IMR-90 (cell line): ENCODE data around the gene RAB31. TPM values are rescaled to one million over a fixed set of nuclear protein-coding genes. Genes with fewer than 3 reads are reported as not detected.

Experiments used
- ATAC-seq: fragments of 200-7000 bp; cut with Tn5 transposase; 2 replicates; pipeline ENCODE4 v1.9.1; 2020; ENCODE audit warnings: low read depth, mild to moderate bottlenecking, moderate library complexity
- BruUV-seq: library from RNA; stranded (reverse); fragments of 400-500 nt; replicated peaks from 2 replicates; lab custom pipeline; 2021; lab: Mats Ljungman, UMichigan
- CTCF ChIA-PET: fragments of 300-600 bp; formaldehyde crosslinking; extraction: SDS; loops from one replicate; lab custom pipeline; 2021; ENCODE audit warnings: antibody characterized with exemption; lab: Yijun Ruan, JAX
- POLR2A ChIA-PET: fragments of 300-600 bp; sonication (Branson Sonifier 250); formaldehyde crosslinking; loops from one replicate; lab custom pipeline; 2022; ENCODE audit warnings: antibody characterized with exemption; ENCODE audit not compliant: unreplicated experiment; lab: Charles Lee
- DNase-seq: peaks from one replicate; pipeline ENCODE4 v3.0.0; 2013
- H2AFZ ChIP-seq: replicated peaks from 2 replicates; pipeline ENCODE3; 2013; ENCODE audit warnings: low read length, mild to moderate bottlenecking; ENCODE audit not compliant: poor library complexity
- H2AK5ac ChIP-seq: 2 replicates; pipeline ENCODE4 v1.6.1; 2013; ENCODE audit warnings: low read depth, low read length, inconsistent platforms
- H2AK9ac ChIP-seq: replicated peaks from 2 replicates; pipeline ENCODE3; 2013; ENCODE audit warnings: mild to moderate bottlenecking, low read depth, low read length, moderate library complexity; ENCODE audit not compliant: poor library complexity
- H2BK120ac ChIP-seq: 2 replicates; pipeline ENCODE4 v1.6.1; 2013; ENCODE audit warnings: low read depth, low read length, inconsistent platforms
- H2BK15ac ChIP-seq: 3 replicates; pipeline ENCODE4 v1.6.1; 2013; ENCODE audit warnings: low read depth, low read length, inconsistent platforms
- H2BK20ac ChIP-seq: 2 replicates; pipeline ENCODE4 v1.6.1; 2013; ENCODE audit warnings: low read depth, mild to moderate bottlenecking, inconsistent platforms, low read length, moderate library complexity
- H2BK5ac ChIP-seq: 2 replicates; pipeline ENCODE4 v1.6.1; 2013; ENCODE audit warnings: mild to moderate bottlenecking, low read depth, low read length, inconsistent platforms; ENCODE audit not compliant: poor library complexity, severe bottlenecking
- H3K14ac ChIP-seq: replicated peaks from 2 replicates; pipeline ENCODE4 v1.6.1; 2013; ENCODE audit warnings: low read depth, low read length, inconsistent platforms
- H3K18ac ChIP-seq: 2 replicates; pipeline ENCODE4 v1.6.1; 2013; ENCODE audit warnings: low read depth, low read length, control low read depth
- H3K23ac ChIP-seq: 2 replicates; pipeline ENCODE4 v1.6.1; 2013; ENCODE audit warnings: low read depth, low read length, inconsistent platforms
- H3K27ac ChIP-seq: 2 replicates; pipeline ENCODE4 v1.5.1; 2013; ENCODE audit warnings: mild to moderate bottlenecking, control low read depth, low read length; ENCODE audit not compliant: insufficient read depth
- H3K27me3 ChIP-seq: 2 replicates; pipeline ENCODE4 v1.6.1; 2013; ENCODE audit warnings: low read length; ENCODE audit not compliant: control insufficient read depth, insufficient read depth
- H3K36me3 ChIP-seq: 2 replicates; pipeline ENCODE4 v1.6.1; 2013; ENCODE audit warnings: low read length, mixed read lengths; ENCODE audit not compliant: control insufficient read depth, insufficient read depth
- H3K4ac ChIP-seq: 2 replicates; pipeline ENCODE4 v1.6.1; 2013; ENCODE audit warnings: low read depth, low read length, inconsistent platforms
- H3K4me1 ChIP-seq: 2 replicates; pipeline ENCODE4 v1.6.1; 2013; ENCODE audit warnings: low read length, mixed read lengths; ENCODE audit not compliant: control insufficient read depth, insufficient read depth
- H3K4me2 ChIP-seq: 2 replicates; pipeline ENCODE4 v1.6.1; 2013; ENCODE audit warnings: low read depth, mild to moderate bottlenecking, control low read depth, low read length, moderate library complexity
- H3K4me3 ChIP-seq: 2 replicates; pipeline ENCODE4 v1.5.1; 2013; ENCODE audit warnings: low read depth, mild to moderate bottlenecking, control low read depth, low read length, moderate library complexity; ENCODE audit not compliant: insufficient read depth
- H3K56ac ChIP-seq: 2 replicates; pipeline ENCODE4 v1.6.1; 2013; ENCODE audit warnings: low read length, inconsistent platforms; ENCODE audit not compliant: insufficient read depth; ENCODE audit errors: extremely low read depth
- H3K79me1 ChIP-seq, 2 experiments: 2 replicates each; pipeline ENCODE4 v1.6.1; 2013; ENCODE audit warnings: low read length in 2 of 2, inconsistent platforms in 1 of 2, low read depth in 1 of 2
- H3K9ac ChIP-seq: 2 replicates; pipeline ENCODE4 v1.6.1; 2013; ENCODE audit warnings: low read depth, low read length, control low read depth
- H3K9me1 ChIP-seq: 2 replicates; pipeline ENCODE4 v1.6.1; 2013; ENCODE audit warnings: low read length, inconsistent platforms; ENCODE audit not compliant: insufficient read depth
- H3K9me3 ChIP-seq: 2 replicates; pipeline ENCODE4 v1.6.1; 2013; ENCODE audit warnings: low read length; ENCODE audit not compliant: control insufficient read depth, insufficient read depth
- H4K20me1 ChIP-seq: 2 replicates; pipeline ENCODE4 v1.6.1; 2013; ENCODE audit warnings: low read length, inconsistent platforms; ENCODE audit not compliant: insufficient read depth
- H4K5ac ChIP-seq: 2 replicates; pipeline ENCODE4 v1.6.1; 2013; ENCODE audit warnings: mild to moderate bottlenecking, low read depth, low read length, control low read depth
- H4K8ac ChIP-seq, 2 experiments: 2 replicates each; pipeline ENCODE4 v1.6.1; 2013; ENCODE audit warnings: low read depth in 2 of 2, low read length in 2 of 2, control low read depth in 1 of 2, inconsistent platforms in 1 of 2
- H4K91ac ChIP-seq: 2 replicates; pipeline ENCODE4 v1.6.1; 2013; ENCODE audit warnings: low read depth, low read length, inconsistent platforms; ENCODE audit not compliant: insufficient read depth
- BHLHE40 ChIP-seq: fragments of 150-350 bp; IDR thresholded peaks from 2 replicates; pipeline ENCODE4 v1.6.1; 2016; ENCODE audit warnings: mild to moderate bottlenecking, low read depth, low read length
- CHD1 ChIP-seq: IDR thresholded peaks from 2 replicates; pipeline ENCODE4 v1.6.1; 2012; ENCODE audit warnings: low read depth, low read length, improper control_type of control experiment
- FOS ChIP-seq: fragments of 150-350 bp; IDR thresholded peaks from 2 replicates; pipeline ENCODE4 v1.6.1; 2016; ENCODE audit warnings: low read depth, low read length
- POLR2A ChIP-seq: IDR thresholded peaks from 2 replicates; pipeline ENCODE4 v1.6.1; 2012; ENCODE audit warnings: mild to moderate bottlenecking, low read depth, low read length
- RAD21 ChIP-seq: IDR thresholded peaks from 2 replicates; pipeline ENCODE4 v1.6.1; 2012; ENCODE audit warnings: low read length, improper control_type of control experiment
- RCOR1 ChIP-seq: IDR thresholded peaks from 2 replicates; pipeline ENCODE4 v1.6.1; 2012; ENCODE audit warnings: mild to moderate bottlenecking, low read length, improper control_type of control experiment; ENCODE audit not compliant: insufficient replicate concordance
- WGBS, 2 experiments: methylation state at CpG; one replicate each; pipeline versions ENCODE4 v1.1.5 to v1.1.7; 2013; ENCODE audit warnings: missing lambda C conversion rate in 2 of 2; ENCODE audit not compliant: insufficient read length in 1 of 2; ENCODE audit errors: extremely low coverage in 2 of 2; 5-methylcytosine and 5-hydroxymethylcytosine counted together
- dilution Hi-C: fragments of 300-500 bp; cut with HindIII; formaldehyde crosslinking; loops from one replicate; pipeline ENCODE4 v1.14.3; 2018; ENCODE audit warnings: low sequenced_read_pairs; ENCODE audit not compliant: unreplicated experiment
- in situ Hi-C: fragments of 300-500 bp; cut with MboI; formaldehyde crosslinking; loops from 3 replicates; pipeline ENCODE4 v1.14.3; 2019; ENCODE audit warnings: low sequenced_read_pairs, inconsistent platforms, mixed read lengths
- intact Hi-C: fragments of 100-400 bp; cut with micrococcal nuclease; formaldehyde crosslinking; loops from 2 replicates; pipeline ENCODE4 v1.10.0; 2022
- polyA plus RNA-seq, 3 experiments: library from polyadenylated mRNA; depleted of rRNA; stranded (reverse); fragments of >200 nt; gene quantifications; 2 replicates each; pipeline ENCODE4 v1.2.3, GENCODE V29; 2012; ENCODE audit warnings: low replicate concordance in 1 of 3
- total RNA-seq: library from RNA; depleted of rRNA; stranded (reverse); fragments of >200 nt; gene quantifications from 2 replicates; pipeline ENCODE4 v1.2.3, GENCODE V29; 2012
- TF ChIP-seq, protein P1 (sequence below): conservative IDR thresholded peaks from 2 replicates; pipeline ENCODE4 v1.5.1; 2012; ENCODE audit warnings: mild to moderate bottlenecking, low read depth, low read length, improper control_type of control experiment

RAB31 gene
- total and polyA plus RNA-seq, 2 of the 4 experiments (the other 2 are of a cell fraction) = 13.8 to 26.9 TPM

DNA sequence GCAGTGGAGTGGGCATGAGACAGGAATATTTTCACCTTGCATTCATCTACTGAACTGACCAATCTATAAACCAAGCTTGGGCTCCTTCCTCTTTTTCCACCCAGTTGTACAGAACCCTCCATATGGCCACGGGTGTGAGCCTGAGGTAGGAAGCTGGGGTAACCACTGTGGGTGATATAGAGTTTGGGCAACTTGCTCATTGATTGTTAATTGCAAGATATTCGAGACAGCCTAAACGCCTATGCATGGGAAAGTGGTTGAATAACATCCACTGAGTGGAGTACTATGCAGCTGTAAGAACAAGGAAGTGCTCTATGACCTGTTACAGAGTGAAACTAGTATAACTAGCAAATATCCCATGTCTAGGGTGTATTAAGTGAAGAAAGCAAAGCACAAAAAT lies 198.4 kb downstream of the RAB31 start:
- H4K5ac ChIP-seq = no peak overlapping the region
- ATAC-seq (no peak), DNase-seq (no peak)
- H3K27ac ChIP-seq = no peak overlapping the region
- H3K14ac ChIP-seq = no peak overlapping the region
- no peaks in the 10 kb centered on the region for H3K4me1 ChIP-seq
- no TSS peak for BruUV-seq
- CTCF ChIA-PET = no interaction called here
- no peak overlapping the region for H3K4me2 ChIP-seq
- no peak overlapping the region for H3K4ac ChIP-seq
- H3K79me1 ChIP-seq = no peaks in the 10 kb centered on the region
- POLR2A ChIA-PET = no interaction called here
- 73% methylated on average over 2 of the region's 3 CpGs; no CpG with 5 or more reads in 1 of the 2 experiments for WGBS, 2 experiments
- H2AFZ ChIP-seq = no peak overlapping the region
- no peak overlapping the region for H3K9ac ChIP-seq
- H4K8ac ChIP-seq = no peak overlapping the region
- H4K91ac ChIP-seq = no peak overlapping the region
- no peak overlapping the region for H3K18ac ChIP-seq
- H2BK20ac ChIP-seq = no peak overlapping the region
- no peak overlapping the region for H3K4me3 ChIP-seq
- dilution Hi-C loops = no loop called here
- in situ Hi-C loops = no loop called here
- intact Hi-C loops = no loop called here
- no peak overlapping the region for H2BK120ac ChIP-seq
- H2BK15ac ChIP-seq = no peak overlapping the region
- no peaks in the 10 kb centered on the region for H3K36me3 ChIP-seq
- no peak overlapping the region for H3K23ac ChIP-seq
- H3K27me3 ChIP-seq = no peaks in the 10 kb centered on the region
- no peak overlapping the region for H2AK9ac ChIP-seq
- H2BK5ac ChIP-seq = no peak overlapping the region
- no peak overlapping the region for H3K56ac ChIP-seq
- no peaks in the 10 kb centered on the region for H4K20me1 ChIP-seq
- no peaks in the 10 kb centered on the region for H3K9me1 ChIP-seq
- H2AK5ac ChIP-seq = no peak overlapping the region
- TF ChIP-seq CHD1 = no peak
- no peak for TF ChIP-seq FOS
- no peak for TF ChIP-seq RCOR1
- no peak for TF ChIP-seq RAD21
- TF ChIP-seq, protein P1, sequence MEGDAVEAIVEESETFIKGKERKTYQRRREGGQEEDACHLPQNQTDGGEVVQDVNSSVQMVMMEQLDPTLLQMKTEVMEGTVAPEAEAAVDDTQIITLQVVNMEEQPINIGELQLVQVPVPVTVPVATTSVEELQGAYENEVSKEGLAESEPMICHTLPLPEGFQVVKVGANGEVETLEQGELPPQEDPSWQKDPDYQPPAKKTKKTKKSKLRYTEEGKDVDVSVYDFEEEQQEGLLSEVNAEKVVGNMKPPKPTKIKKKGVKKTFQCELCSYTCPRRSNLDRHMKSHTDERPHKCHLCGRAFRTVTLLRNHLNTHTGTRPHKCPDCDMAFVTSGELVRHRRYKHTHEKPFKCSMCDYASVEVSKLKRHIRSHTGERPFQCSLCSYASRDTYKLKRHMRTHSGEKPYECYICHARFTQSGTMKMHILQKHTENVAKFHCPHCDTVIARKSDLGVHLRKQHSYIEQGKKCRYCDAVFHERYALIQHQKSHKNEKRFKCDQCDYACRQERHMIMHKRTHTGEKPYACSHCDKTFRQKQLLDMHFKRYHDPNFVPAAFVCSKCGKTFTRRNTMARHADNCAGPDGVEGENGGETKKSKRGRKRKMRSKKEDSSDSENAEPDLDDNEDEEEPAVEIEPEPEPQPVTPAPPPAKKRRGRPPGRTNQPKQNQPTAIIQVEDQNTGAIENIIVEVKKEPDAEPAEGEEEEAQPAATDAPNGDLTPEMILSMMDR = no peak
- TF ChIP-seq POLR2A = no peak
- no peak for TF ChIP-seq BHLHE40
- H3K9me3 ChIP-seq = no peaks in the 10 kb centered on the region
